ENCODE measurements around the gene PAPSS1. TPM values are rescaled to one million over a fixed set of nuclear protein-coding genes. Genes with fewer than 3 reads are reported as not detected.

Gene PAPSS1
- polyA plus RNA-seq, 2 of the 4 experiments (the other 2 are of a cell fraction) = 47.3 to 52.5 TPM

GRCh38 chr4:107736924-107737448 lies 17.0 kb upstream of the PAPSS1 start:
- ATAC-seq = peak; percentile 66 to 85; a peak in 4 of 6 replicates
- WGBS (ENCODE audit: missing lambda C conversion rate) = 33% methylated on average over 3 of the region's 7 CpGs

GRCh38 chr4:107736037-107736436 lies 16.0 kb upstream of the PAPSS1 start:
- Histone ChIP-seq H3K4me3 (no peak overlapping the region), H3K4me2 (no peak overlapping the region), H3K4me1 (no peaks in the 10 kb centered on the region), H3K27ac (no peak overlapping the region), H3K9me3 (no peaks in the 10 kb centered on the region)
- no peak for FAIRE-seq
- ChIA-PET POLR2A (no interaction called here), CTCF (interaction anchor here (0.6 to 1.7 kb wide), 3 partner anchors 16 to 324 kb away, joined by 3 to 7 read pairs (median 3); partner anchors contain the start of gene PAPSS1)
- no peak for DNase-seq (ENCODE audit: low read depth in 1 of 2, low spot score in 1 of 2)
- ATAC-seq = no peak
- 12% methylated on average over 3 of the region's 3 CpGs for WGBS (ENCODE audit: missing lambda C conversion rate)
- TF ChIP-seq CHD2 (IDR thresholded peaks at IDR 0.05; ENCODE audit: low read length, partially characterized antibody) (no peak), PHF8 (IDR thresholded peaks at IDR 0.05; ENCODE audit: borderline replicate concordance, low read depth) (no peak), HOXA7 (CRISPR knock-in tag; IDR thresholded peaks at IDR 0.05) (no peak), HMGXB4 (CRISPR knock-in tag; IDR thresholded peaks at IDR 0.05; ENCODE audit: borderline replicate concordance) (no peak), CBX2 (IDR thresholded peaks at IDR 0.05; ENCODE audit: borderline replicate concordance, low read depth) (no peak), CBX8 (IDR thresholded peaks at IDR 0.05) (no peak), TP53 (CRISPR knock-in tag; IDR thresholded peaks at IDR 0.05) (no peak), EHF (CRISPR knock-in tag; IDR thresholded peaks at IDR 0.05) (no peak)

More at GRCh38 chr4:107736924-107737448, 17.0 kb upstream of the PAPSS1 start:
- Histone ChIP-seq H3K27ac (no peak overlapping the region), H3K4me1 (no peaks in the 10 kb centered on the region), H3K9me3 (no peaks in the 10 kb centered on the region), H3K4me2 (no peak overlapping the region), H3K4me3 (no peak overlapping the region)
- ChIA-PET CTCF (interaction anchor here (0.6 to 1.7 kb wide), 13 partner anchors 10 to 325 kb away, joined by 3 to 8 read pairs (median 3); partner anchors contain the start of gene PAPSS1), POLR2A (no interaction called here)
- DNase-seq (ENCODE audit: low read depth in 1 of 2, low spot score in 1 of 2) (peak; percentile 29 to 31), FAIRE-seq (no peak)
- TF ChIP-seq HDAC2 (IDR thresholded peaks at IDR 0.05) (no peak), KDM5A (IDR thresholded peaks at IDR 0.05) (no peak), CEBPB (IDR thresholded peaks at IDR 0.05) (no peak), EHF (CRISPR knock-in tag; IDR thresholded peaks at IDR 0.05) (no peak), FOSL2 (IDR thresholded peaks at IDR 0.05) (no peak), FOSL2 (CRISPR knock-in tag; IDR thresholded peaks at IDR 0.05) (no peak), ZFP36 (IDR thresholded peaks at IDR 0.05; ENCODE audit: borderline replicate concordance, partially characterized antibody) (no peak), ATOH8 (CRISPR knock-in tag; IDR thresholded peaks at IDR 0.05; ENCODE audit: low read depth) (no peak), SMC3 (IDR thresholded peaks at IDR 0.05) (peak; percentile 46; the same call in 2 of the 3 replicates), CTCF (IDR thresholded peaks at IDR 0.05) (peak; percentile 61), JUNB (IDR thresholded peaks at IDR 0.05) (no peak), ZNF302 (CRISPR knock-in tag; IDR thresholded peaks at IDR 0.05) (no peak), POLR2A (IDR thresholded peaks at IDR 0.05; ENCODE audit: low read length) (no peak), E2F6 (IDR thresholded peaks at IDR 0.05; ENCODE audit: borderline replicate concordance, low read depth) (no peak), ZC3H11A (IDR thresholded peaks at IDR 0.05) (no peak), EP300 (IDR thresholded peaks at IDR 0.05) (no peak), RNF2 (IDR thresholded peaks at IDR 0.05; ENCODE audit: borderline replicate concordance, low read depth) (no peak), HES2 (IDR thresholded peaks at IDR 0.05) (no peak), BCL3 (IDR thresholded peaks at IDR 0.05) (no peak), SREBF2 (IDR thresholded peaks at IDR 0.05) (no peak), RARB (CRISPR knock-in tag; IDR thresholded peaks at IDR 0.05) (no peak), RAD21 (conservative IDR thresholded peaks at IDR 0.05 in 1 of 2, IDR thresholded peaks at IDR 0.05 in 1 of 2) (peak; percentile 66 to 74)

Data from A549 (cell line).